Right renal pelvis (tissue), 4 donors: ENCODE data around the gene COMMD1. TPM values are rescaled to one million over a fixed set of nuclear protein-coding genes. Genes with fewer than 3 reads are reported as not detected.
"Not testable (repeated sequence)": the region's sequence is repeated elsewhere in the genome, so short reads cannot be mapped to it uniquely, and the experiment has no call there.

Experiments
- DNase-seq, 4 donors: peaks; one replicate each; pipeline ENCODE4 v3.0.0-alpha.2; 2013; ENCODE audit warnings: low read depth in 4 of 4, low spot score in 3 of 4, missing footprints in 1 of 4
- polyA plus RNA-seq, 4 donors: library from polyadenylated mRNA; unstranded; fragments of 120-200 nt; gene quantifications; one replicate each; pipeline ENCODE4 v1.2.1, GENCODE V29; 2013; ENCODE audit not compliant: insufficient read length in 4 of 4

Gene COMMD1
- polyA plus RNA-seq, 4 donors, result 56.6 to 79.8 (median 76.0) TPM

- no peak for DNase-seq
Observed at GRCh38 chr2:62158444-62159121, 253.1 kb downstream of the COMMD1 start.

GRCh38 chr2:62160691-62161090, 255.2 kb downstream of the COMMD1 start:
- not testable (repeated sequence) for DNase-seq

- no peak for DNase-seq
Observed at GRCh38 chr2:62163106-62163831, 257.8 kb downstream of the COMMD1 start.

GRCh38 chr2:62163834-62164233, 258.4 kb downstream of the COMMD1 start:
- no peak for DNase-seq

GRCh38 chr2:62175728-62176127, 270.3 kb downstream of the COMMD1 start:
- DNase-seq, result no peak

GRCh38 chr2:62176801-62177200, 271.3 kb downstream of the COMMD1 start:
- DNase-seq, result no peak

- DNase-seq, result no peak
Observed at GRCh38 chr2:62177392-62178049, 272.0 kb downstream of the COMMD1 start.

GRCh38 chr2:62178741-62179271, 273.3 kb downstream of the COMMD1 start:
- no peak for DNase-seq

- DNase-seq, result no peak
Observed at GRCh38 chr2:62180975-62181374, 275.5 kb downstream of the COMMD1 start.

GRCh38 chr2:62181843-62182242, 276.4 kb downstream of the COMMD1 start:
- DNase-seq, result no peak

GRCh38 chr2:62184512-62185230, 279.2 kb downstream of the COMMD1 start:
- DNase-seq, result no peak

Other genes with a start within 250 kb of the COMMD1 start
- gene FAM161A, start 51.6 kb upstream of the COMMD1 start, polyA plus RNA-seq, result 10 to 100 TPM; 16.4 to 22.9 (median 17.7) TPM
- gene CCT4, start 17.0 kb upstream of the COMMD1 start, polyA plus RNA-seq, result 100 to 1,000 TPM; 168 to 186 (median 178) TPM